Ammon's horn (tissue), 1 donor: ENCODE measurements around the gene BMP7.

Source experiments
- DNase-seq: peaks from one replicate; pipeline ENCODE4 v3.0.0-alpha.2; 2016; ENCODE audit warnings: low spot score

BMP7 gene

GRCh38 chr20:57147185-57147584, 119.3 kb downstream of the BMP7 start:
- no peak for DNase-seq

- no peak for DNase-seq
Measured at GRCh38 chr20:57146155-57146554, 120.3 kb downstream of the BMP7 start.

- DNase-seq = no peak
Measured at GRCh38 chr20:57145089-57145631, 121.3 kb downstream of the BMP7 start.

GRCh38 chr20:57143173-57143572, 123.3 kb downstream of the BMP7 start:
- DNase-seq = no peak

- peak; percentile 21 for DNase-seq
Measured at GRCh38 chr20:57142667-57143066, 123.8 kb downstream of the BMP7 start.

- no peak for DNase-seq
Measured at GRCh38 chr20:57141492-57141891, 124.9 kb downstream of the BMP7 start.

GRCh38 chr20:57140416-57140965, 126.0 kb downstream of the BMP7 start:
- no peak for DNase-seq

- DNase-seq = no peak
Measured at GRCh38 chr20:57139342-57140093, 126.9 kb downstream of the BMP7 start.

- no peak for DNase-seq
Measured at GRCh38 chr20:57138198-57138995, 128.0 kb downstream of the BMP7 start.

- no peak for DNase-seq
Measured at GRCh38 chr20:57137676-57138075, 128.8 kb downstream of the BMP7 start.

- no peak for DNase-seq
Measured at GRCh38 chr20:57136734-57137133, 129.7 kb downstream of the BMP7 start.

- no peak for DNase-seq
Measured at GRCh38 chr20:57135875-57136274, 130.6 kb downstream of the BMP7 start.

GRCh38 chr20:57134804-57135203, 131.6 kb downstream of the BMP7 start:
- DNase-seq = no peak

GRCh38 chr20:57133926-57134650, 132.4 kb downstream of the BMP7 start:
- no peak for DNase-seq

GRCh38 chr20:57131601-57132391, 134.6 kb downstream of the BMP7 start:
- no peak for DNase-seq

GRCh38 chr20:57131077-57131476, 135.4 kb downstream of the BMP7 start:
- DNase-seq = no peak

GRCh38 chr20:57130160-57130772, 136.2 kb downstream of the BMP7 start:
- no peak for DNase-seq

- no peak for DNase-seq
Measured at GRCh38 chr20:57129303-57129702, 137.1 kb downstream of the BMP7 start.

- DNase-seq = peak; percentile 48
Measured at GRCh38 chr20:57128044-57128757, 138.2 kb downstream of the BMP7 start.

- no peak for DNase-seq
Measured at GRCh38 chr20:57126481-57127092, 139.9 kb downstream of the BMP7 start.
